ENCODE data around the gene COA6. TPM values are rescaled to one million over a fixed set of nuclear protein-coding genes. Genes with fewer than 3 reads are reported as not detected.

The COA6 gene
- total and polyA plus RNA-seq, 2 of the 13 experiments (the other 11 are each of a cell fraction or from before 2014, with no cell fraction given): 32.4 to 104 TPM

- TF ChIP-seq ZBTB37 (CRISPR knock-in tag; IDR thresholded peaks at IDR 0.05) (no peak), GABPA (IDR thresholded peaks at IDR 0.05; ENCODE audit: low read depth, low read length) (no peak), GABPA (CRISPR knock-in tag; IDR thresholded peaks at IDR 0.05; ENCODE audit: low read depth) (0 out of 2 replicates have a peak, but pooled peaks have one; percentile 7), FOXK1 (CRISPR knock-in tag; IDR thresholded peaks at IDR 0.05; ENCODE audit: borderline replicate concordance, low read depth) (0 out of 2 replicates have a peak, but pooled peaks have one; percentile 21), NFIC (IDR thresholded peaks at IDR 0.05; ENCODE audit: low read length) (peak; percentile 66; the same call in 1 of the 2 replicates), FOXP4 (CRISPR knock-in tag; IDR thresholded peaks at IDR 0.05) (0 out of 2 replicates have a peak, but pooled peaks have one; percentile 34), POLR2A (IDR thresholded peaks at IDR 0.05; ENCODE audit: insufficient read depth in 1 of 2, low read depth in 2 of 2, low read length in 2 of 2) (no peak), PHF21A (CRISPR knock-in tag; IDR thresholded peaks at IDR 0.05) (no peak)
- TF ChIP-seq, protein P1, sequence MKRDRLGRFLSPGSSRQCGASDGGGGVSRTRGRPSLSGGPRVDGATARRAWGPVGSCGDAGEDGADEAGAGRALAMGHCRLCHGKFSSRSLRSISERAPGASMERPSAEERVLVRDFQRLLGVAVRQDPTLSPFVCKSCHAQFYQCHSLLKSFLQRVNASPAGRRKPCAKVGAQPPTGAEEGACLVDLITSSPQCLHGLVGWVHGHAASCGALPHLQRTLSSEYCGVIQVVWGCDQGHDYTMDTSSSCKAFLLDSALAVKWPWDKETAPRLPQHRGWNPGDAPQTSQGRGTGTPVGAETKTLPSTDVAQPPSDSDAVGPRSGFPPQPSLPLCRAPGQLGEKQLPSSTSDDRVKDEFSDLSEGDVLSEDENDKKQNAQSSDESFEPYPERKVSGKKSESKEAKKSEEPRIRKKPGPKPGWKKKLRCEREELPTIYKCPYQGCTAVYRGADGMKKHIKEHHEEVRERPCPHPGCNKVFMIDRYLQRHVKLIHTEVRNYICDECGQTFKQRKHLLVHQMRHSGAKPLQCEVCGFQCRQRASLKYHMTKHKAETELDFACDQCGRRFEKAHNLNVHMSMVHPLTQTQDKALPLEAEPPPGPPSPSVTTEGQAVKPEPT (CRISPR knock-in tag; IDR thresholded peaks at IDR 0.05; ENCODE audit: low read depth): no peak
- TF ChIP-seq, protein P2, sequence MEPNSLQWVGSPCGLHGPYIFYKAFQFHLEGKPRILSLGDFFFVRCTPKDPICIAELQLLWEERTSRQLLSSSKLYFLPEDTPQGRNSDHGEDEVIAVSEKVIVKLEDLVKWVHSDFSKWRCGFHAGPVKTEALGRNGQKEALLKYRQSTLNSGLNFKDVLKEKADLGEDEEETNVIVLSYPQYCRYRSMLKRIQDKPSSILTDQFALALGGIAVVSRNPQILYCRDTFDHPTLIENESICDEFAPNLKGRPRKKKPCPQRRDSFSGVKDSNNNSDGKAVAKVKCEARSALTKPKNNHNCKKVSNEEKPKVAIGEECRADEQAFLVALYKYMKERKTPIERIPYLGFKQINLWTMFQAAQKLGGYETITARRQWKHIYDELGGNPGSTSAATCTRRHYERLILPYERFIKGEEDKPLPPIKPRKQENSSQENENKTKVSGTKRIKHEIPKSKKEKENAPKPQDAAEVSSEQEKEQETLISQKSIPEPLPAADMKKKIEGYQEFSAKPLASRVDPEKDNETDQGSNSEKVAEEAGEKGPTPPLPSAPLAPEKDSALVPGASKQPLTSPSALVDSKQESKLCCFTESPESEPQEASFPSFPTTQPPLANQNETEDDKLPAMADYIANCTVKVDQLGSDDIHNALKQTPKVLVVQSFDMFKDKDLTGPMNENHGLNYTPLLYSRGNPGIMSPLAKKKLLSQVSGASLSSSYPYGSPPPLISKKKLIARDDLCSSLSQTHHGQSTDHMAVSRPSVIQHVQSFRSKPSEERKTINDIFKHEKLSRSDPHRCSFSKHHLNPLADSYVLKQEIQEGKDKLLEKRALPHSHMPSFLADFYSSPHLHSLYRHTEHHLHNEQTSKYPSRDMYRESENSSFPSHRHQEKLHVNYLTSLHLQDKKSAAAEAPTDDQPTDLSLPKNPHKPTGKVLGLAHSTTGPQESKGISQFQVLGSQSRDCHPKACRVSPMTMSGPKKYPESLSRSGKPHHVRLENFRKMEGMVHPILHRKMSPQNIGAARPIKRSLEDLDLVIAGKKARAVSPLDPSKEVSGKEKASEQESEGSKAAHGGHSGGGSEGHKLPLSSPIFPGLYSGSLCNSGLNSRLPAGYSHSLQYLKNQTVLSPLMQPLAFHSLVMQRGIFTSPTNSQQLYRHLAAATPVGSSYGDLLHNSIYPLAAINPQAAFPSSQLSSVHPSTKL (CRISPR knock-in tag; IDR thresholded peaks at IDR 0.05): peak; percentile 27; the same call in 1 of the 2 replicates
These were observed 1.8 kb upstream of the COA6 start (continued) for GRCh38 chr1:234371414-234371813.

All from HepG2 (cell line).